ENCODE results near the gene PAX3.

- no peak for TF ChIP-seq POLR2A (IDR thresholded peaks at IDR 0.05)
- TF ChIP-seq, protein P1, sequence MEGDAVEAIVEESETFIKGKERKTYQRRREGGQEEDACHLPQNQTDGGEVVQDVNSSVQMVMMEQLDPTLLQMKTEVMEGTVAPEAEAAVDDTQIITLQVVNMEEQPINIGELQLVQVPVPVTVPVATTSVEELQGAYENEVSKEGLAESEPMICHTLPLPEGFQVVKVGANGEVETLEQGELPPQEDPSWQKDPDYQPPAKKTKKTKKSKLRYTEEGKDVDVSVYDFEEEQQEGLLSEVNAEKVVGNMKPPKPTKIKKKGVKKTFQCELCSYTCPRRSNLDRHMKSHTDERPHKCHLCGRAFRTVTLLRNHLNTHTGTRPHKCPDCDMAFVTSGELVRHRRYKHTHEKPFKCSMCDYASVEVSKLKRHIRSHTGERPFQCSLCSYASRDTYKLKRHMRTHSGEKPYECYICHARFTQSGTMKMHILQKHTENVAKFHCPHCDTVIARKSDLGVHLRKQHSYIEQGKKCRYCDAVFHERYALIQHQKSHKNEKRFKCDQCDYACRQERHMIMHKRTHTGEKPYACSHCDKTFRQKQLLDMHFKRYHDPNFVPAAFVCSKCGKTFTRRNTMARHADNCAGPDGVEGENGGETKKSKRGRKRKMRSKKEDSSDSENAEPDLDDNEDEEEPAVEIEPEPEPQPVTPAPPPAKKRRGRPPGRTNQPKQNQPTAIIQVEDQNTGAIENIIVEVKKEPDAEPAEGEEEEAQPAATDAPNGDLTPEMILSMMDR (IDR thresholded peaks at IDR 0.05) = peak in 5 of 7 experiments; percentile 5 to 36 (median 26)
- TF ChIP-seq POLR2AphosphoS5 (IDR thresholded peaks at IDR 0.05) = no peak
These were observed 19.4 kb upstream of the PAX3 start for GRCh38 chr2:222318026-222318711.

All from stomach (tissue), 4 donors.